Mesenchymal stem cell (in vitro differentiated cells and primary cell): ENCODE data around the gene SNX14.

Source experiments
- DNase-seq: peaks from one replicate; pipeline ENCODE4 v3.0.0-alpha.2; 2013
- H2AFZ ChIP-seq: one replicate; pipeline ENCODE4 v1.6.1; 2013; ENCODE audit warnings: low read depth, mild to moderate bottlenecking, control low read depth, inconsistent platforms, low read length, moderate library complexity
- H2AK5ac ChIP-seq: 2 replicates; pipeline ENCODE4 v1.6.1; 2013; ENCODE audit warnings: low read length, moderate library complexity, mild to moderate bottlenecking, inconsistent platforms; ENCODE audit not compliant: severe bottlenecking
- H2BK120ac ChIP-seq: one replicate; pipeline ENCODE4 v1.6.1; 2013; ENCODE audit warnings: low read depth, mild to moderate bottlenecking, inconsistent platforms, low read length, moderate library complexity
- H2BK12ac ChIP-seq, 2 experiments: one replicate each; pipeline ENCODE4 v1.6.1; 2013; ENCODE audit warnings: inconsistent platforms in 2 of 2, low read length in 2 of 2, mild to moderate bottlenecking in 2 of 2, moderate library complexity in 2 of 2, control low read depth in 1 of 2
- H2BK15ac ChIP-seq: one replicate; pipeline ENCODE4 v1.6.1; 2013; ENCODE audit warnings: mild to moderate bottlenecking, low read depth, inconsistent platforms; ENCODE audit not compliant: poor library complexity, severe bottlenecking
- H2BK5ac ChIP-seq: 2 replicates; pipeline ENCODE4 v1.6.1; 2013; ENCODE audit warnings: low read depth, mild to moderate bottlenecking, low read length, control low read depth, inconsistent platforms; ENCODE audit not compliant: poor library complexity, severe bottlenecking
- H3K14ac ChIP-seq, 2 experiments: one replicate each; pipeline ENCODE4 v1.6.1; 2013; ENCODE audit warnings: inconsistent platforms in 2 of 2, low read length in 2 of 2, control low read depth in 1 of 2, mild to moderate bottlenecking in 1 of 2, moderate library complexity in 1 of 2
- H3K18ac ChIP-seq, 2 experiments: one replicate each; pipeline ENCODE4 v1.6.1; 2013; ENCODE audit warnings: inconsistent platforms in 2 of 2, low read length in 2 of 2, control low read depth in 1 of 2, low read depth in 1 of 2, mild to moderate bottlenecking in 1 of 2
- H3K23ac ChIP-seq, 2 experiments: one replicate each; pipeline ENCODE4 v1.6.1; 2013; ENCODE audit warnings: inconsistent platforms in 2 of 2, low read length in 2 of 2, mild to moderate bottlenecking in 2 of 2, moderate library complexity in 2 of 2, control low read depth in 1 of 2
- H3K27ac ChIP-seq: 2 replicates; pipeline ENCODE4 v1.5.1; 2013; ENCODE audit warnings: mild to moderate bottlenecking, moderate library complexity, low read length, control low read depth, inconsistent platforms; ENCODE audit not compliant: poor library complexity, severe bottlenecking
- H3K27me3 ChIP-seq, 2 experiments: 2 replicates each; pipeline versions ENCODE4 v1.6.1 to v1.7.0; 2013; ENCODE audit warnings: low read length in 2 of 2, mild to moderate bottlenecking in 2 of 2, moderate library complexity in 2 of 2, control low read depth in 1 of 2, inconsistent platforms in 1 of 2; ENCODE audit not compliant: control insufficient read depth in 1 of 2, insufficient read depth in 1 of 2
- H3K36me3 ChIP-seq, 2 experiments: 2 replicates each; pipeline versions ENCODE4 v1.6.1 to v1.7.0; 2013; ENCODE audit warnings: low read length in 2 of 2, control low read depth in 1 of 2, inconsistent platforms in 1 of 2, low read depth in 1 of 2, mild to moderate bottlenecking in 1 of 2; ENCODE audit not compliant: insufficient read depth in 2 of 2, control insufficient read depth in 1 of 2
- H3K4ac ChIP-seq, 2 experiments: one replicate each; pipeline ENCODE4 v1.6.1; 2013; ENCODE audit warnings: inconsistent platforms in 2 of 2, low read length in 2 of 2, mild to moderate bottlenecking in 2 of 2, moderate library complexity in 2 of 2, control low read depth in 1 of 2, low read depth in 1 of 2
- H3K4me1 ChIP-seq: 2 replicates; pipeline ENCODE4 v1.6.1; 2013; ENCODE audit warnings: low read depth, low read length, control low read depth; ENCODE audit not compliant: control insufficient read depth, insufficient read depth
- H3K4me2 ChIP-seq: 2 replicates; pipeline ENCODE4 v1.6.1; 2013; ENCODE audit warnings: low read length, mild to moderate bottlenecking, inconsistent platforms; ENCODE audit not compliant: poor library complexity, severe bottlenecking
- H3K4me3 ChIP-seq, 2 experiments: 2 replicates each; pipeline versions ENCODE4 v1.5.1 to v1.7.0; 2013; ENCODE audit warnings: low read length in 2 of 2, mild to moderate bottlenecking in 2 of 2, control low read depth in 1 of 2, low read depth in 1 of 2; ENCODE audit not compliant: insufficient read depth in 1 of 2
- H3K79me1 ChIP-seq: replicated peaks from 2 replicates; pipeline ENCODE4 v1.6.1; 2013; ENCODE audit warnings: mild to moderate bottlenecking, control low read depth, low read length, inconsistent platforms; ENCODE audit not compliant: poor library complexity, severe bottlenecking
- H3K9ac ChIP-seq: 2 replicates; pipeline ENCODE4 v1.7.0; 2013; ENCODE audit warnings: mild to moderate bottlenecking, low read length, moderate library complexity
- H3K9me3 ChIP-seq: 2 replicates; pipeline ENCODE4 v1.7.0; 2013; ENCODE audit warnings: mild to moderate bottlenecking, low read length; ENCODE audit not compliant: control insufficient read depth
- H4K8ac ChIP-seq: one replicate; pipeline ENCODE4 v1.6.1; 2013; ENCODE audit warnings: inconsistent platforms, mild to moderate bottlenecking, low read length, moderate library complexity
- H4K91ac ChIP-seq: one replicate; pipeline ENCODE4 v1.6.1; 2013; ENCODE audit warnings: mild to moderate bottlenecking, low read length, inconsistent platforms
- WGBS: methylation state at CpG from one replicate; pipeline ENCODE4 v1.1.7; 2013; ENCODE audit warnings: mixed read lengths; 5-methylcytosine and 5-hydroxymethylcytosine counted together

The SNX14 gene

DNA sequence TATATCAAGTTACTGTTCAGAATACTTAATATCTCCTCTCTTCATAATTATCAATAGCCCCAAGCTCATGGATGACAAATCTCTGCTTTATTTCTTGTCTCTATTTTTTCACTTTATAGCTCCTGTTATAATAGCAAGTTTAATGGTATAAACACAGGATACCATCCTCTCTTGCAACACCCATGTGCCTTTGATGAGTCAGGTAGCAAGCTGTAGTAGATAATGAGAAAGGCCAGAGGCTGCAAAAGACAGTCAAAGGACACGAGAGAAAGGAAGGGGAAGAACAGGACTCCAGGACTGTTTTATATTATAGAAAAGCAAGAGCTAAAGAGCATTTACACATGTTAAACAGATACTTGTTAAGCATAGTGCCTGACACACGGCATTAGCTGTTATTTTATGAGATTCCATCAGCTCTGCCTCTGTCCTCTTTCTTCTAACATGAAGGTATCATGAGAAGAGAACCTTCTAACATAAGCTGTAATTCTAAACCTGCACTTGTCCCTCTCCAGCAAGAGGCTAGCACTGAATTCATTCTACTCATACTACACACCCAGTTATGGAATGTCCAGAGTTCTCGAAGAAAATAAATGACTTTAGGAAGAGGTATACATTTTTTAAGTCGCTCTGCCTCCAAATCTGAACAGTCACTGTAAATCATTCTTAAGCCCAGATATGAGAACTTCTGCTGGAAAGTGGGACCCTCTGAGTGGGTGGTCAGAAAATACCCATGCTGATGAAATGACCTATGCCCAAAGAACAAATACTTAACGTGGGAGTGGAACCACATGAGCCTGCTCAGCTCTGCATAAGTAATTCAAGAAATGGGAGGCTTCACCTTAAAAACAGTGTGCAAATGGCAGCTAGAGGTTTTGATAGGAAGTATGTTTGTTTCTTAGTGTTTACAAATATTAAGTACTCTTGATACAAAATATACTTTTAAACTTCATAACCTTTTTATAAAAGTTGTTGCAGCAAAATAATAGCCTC is 98.8 kb downstream of the SNX14 start:
- H3K4me2 ChIP-seq, result no peak overlapping the region
- no peak overlapping the region for H3K18ac ChIP-seq
- H3K36me3 ChIP-seq, result peaks cover 25 to 66% of the 10 kb centered on the region in 2 experiments
- H3K79me1 ChIP-seq, result peaks cover 2% of the 10 kb centered on the region
- no peak overlapping the region for H2BK120ac ChIP-seq
- DNase-seq, result peak; percentile 54
- H4K91ac ChIP-seq, result no peak overlapping the region
- H2AK5ac ChIP-seq, result no peak overlapping the region
- H3K9me3 ChIP-seq, result no peaks in the 10 kb centered on the region
- H2BK12ac ChIP-seq, result no peak overlapping the region
- H2BK5ac ChIP-seq, result no peak overlapping the region
- peaks cover 6% of the 10 kb centered on the region for H3K4me1 ChIP-seq
- no peak overlapping the region for H3K27ac ChIP-seq
- 84% methylated on average over 3 of the region's 5 CpGs for WGBS
- no peak overlapping the region for H4K8ac ChIP-seq
- H3K14ac ChIP-seq, result no peak overlapping the region
- no peaks in the 10 kb centered on the region for H3K27me3 ChIP-seq
- H3K4ac ChIP-seq, result no peak overlapping the region
- H3K4me3 ChIP-seq, result no peak overlapping the region
- H3K23ac ChIP-seq, result no peak overlapping the region
- H2AFZ ChIP-seq, result no peak overlapping the region
- H3K9ac ChIP-seq, result no peak overlapping the region
- no peak overlapping the region for H2BK15ac ChIP-seq

DNA sequence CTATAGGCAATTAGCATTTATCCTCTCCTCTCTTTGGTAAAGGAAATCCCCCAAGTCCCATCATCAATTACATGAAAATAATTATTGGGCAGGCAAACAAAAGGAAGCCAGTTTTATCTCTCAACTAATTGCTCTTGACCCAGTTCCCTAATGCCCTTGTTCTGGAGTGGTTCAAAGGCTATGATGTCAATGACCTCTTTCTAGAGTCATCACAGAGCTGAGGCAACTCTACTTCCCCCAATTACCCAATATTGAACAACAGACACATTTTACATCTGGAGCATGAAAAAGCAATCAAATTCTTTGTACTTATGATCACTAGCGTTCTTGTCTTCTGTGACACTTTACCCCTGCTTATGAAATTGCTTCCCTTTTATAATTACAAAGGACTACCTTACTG is 100.3 kb downstream of the SNX14 start:
- Histone ChIP-seq H3K18ac (no peak overlapping the region), H2AK5ac (no peak overlapping the region), H3K4me3 (no peak overlapping the region), H4K91ac (no peak overlapping the region), H2BK12ac (no peak overlapping the region), H3K36me3 (peaks cover 33 to 80% of the 10 kb centered on the region in 2 experiments), H3K27me3 (no peaks in the 10 kb centered on the region), H2BK5ac (no peak overlapping the region), H3K79me1 (peaks cover 5% of the 10 kb centered on the region), H2BK120ac (no peak overlapping the region), H3K4ac (no peak overlapping the region), H3K23ac (no peak overlapping the region), H4K8ac (no peak overlapping the region), H3K4me1 (peaks cover 6% of the 10 kb centered on the region), H2AFZ (no peak overlapping the region), H3K4me2 (no peak overlapping the region), H3K27ac (no peak overlapping the region), H3K9ac (no peak overlapping the region), H3K14ac (no peak overlapping the region), H2BK15ac (no peak overlapping the region), H3K9me3 (no peaks in the 10 kb centered on the region)
- 100% methylated on average over 1 of the region's 1 CpG for WGBS
- no peak for DNase-seq

DNA sequence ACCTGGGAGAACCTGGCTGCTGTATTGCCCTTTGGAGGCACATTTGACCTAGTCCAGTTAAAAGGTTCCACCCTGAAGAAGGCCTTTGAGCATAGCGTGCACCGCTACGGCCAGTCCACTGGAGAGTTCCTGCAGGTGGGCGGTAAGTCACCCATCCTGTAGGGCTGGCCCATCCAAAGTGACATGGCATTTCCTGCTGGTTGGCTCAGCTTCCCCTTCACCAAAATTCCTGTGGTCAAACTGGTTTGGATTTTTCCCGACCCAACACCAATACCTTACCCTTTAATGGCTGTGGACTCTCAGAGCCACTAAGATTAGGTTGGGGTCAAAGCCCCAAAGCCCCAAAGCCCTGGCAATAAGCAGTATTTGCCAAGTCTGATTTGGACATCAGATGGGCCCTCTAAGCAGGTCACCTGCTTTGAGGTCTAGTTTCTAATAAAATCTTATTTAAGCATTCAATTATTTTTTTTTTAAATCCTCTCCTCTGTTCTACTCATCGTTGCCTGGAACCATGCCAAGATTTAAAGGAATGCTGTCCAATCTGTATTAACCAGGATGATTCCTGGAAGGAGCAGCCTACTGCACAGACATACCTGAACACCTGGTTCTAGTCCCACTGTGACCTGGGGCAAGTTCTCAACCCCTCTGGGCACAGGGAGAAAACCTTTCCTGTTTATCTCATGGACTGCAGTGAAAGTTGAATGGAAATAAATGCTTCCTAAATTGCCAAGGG is 103.0 kb downstream of the SNX14 start:
- H3K27me3 ChIP-seq, result no peaks in the 10 kb centered on the region
- H3K9ac ChIP-seq, result no peak overlapping the region
- H3K14ac ChIP-seq, result no peak overlapping the region

DNA sequence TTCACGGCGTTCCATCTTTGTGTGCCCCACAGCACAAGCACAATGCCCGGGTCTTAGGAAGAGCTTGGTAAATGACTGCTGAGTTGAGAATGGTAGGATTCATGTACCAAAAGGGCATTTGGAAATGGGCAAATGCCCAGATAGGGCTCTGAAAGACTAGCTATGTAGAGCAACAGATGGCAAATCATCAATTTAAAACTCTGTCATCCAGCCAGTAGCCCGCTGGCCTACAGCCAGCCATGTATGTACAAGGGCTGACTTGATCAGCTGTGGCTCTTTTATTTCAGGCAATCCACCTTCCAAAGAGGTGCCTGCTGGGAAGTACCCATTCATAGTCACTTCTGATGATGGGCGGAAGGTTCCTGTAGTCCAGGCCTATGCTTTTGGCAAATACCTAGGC is 108.7 kb downstream of the SNX14 start:
- H2AK5ac ChIP-seq, result no peak overlapping the region
- H3K9ac ChIP-seq, result no peak overlapping the region
- H3K27ac ChIP-seq, result no peak overlapping the region
- H3K14ac ChIP-seq, result no peak overlapping the region
- no peak overlapping the region for H3K23ac ChIP-seq
- peaks cover 7% of the 10 kb centered on the region for H3K4me1 ChIP-seq
- peaks cover 25% of the 10 kb centered on the region for H3K79me1 ChIP-seq
- H2BK12ac ChIP-seq, result no peak overlapping the region
- no peak overlapping the region for H2BK15ac ChIP-seq
- no peak overlapping the region for H3K4me3 ChIP-seq
- no peak overlapping the region for H4K8ac ChIP-seq
- no peak overlapping the region for H2AFZ ChIP-seq
- no peaks in the 10 kb centered on the region for H3K9me3 ChIP-seq
- H3K27me3 ChIP-seq, result no peaks in the 10 kb centered on the region
- H3K4ac ChIP-seq, result no peak overlapping the region
- H3K18ac ChIP-seq, result no peak overlapping the region
- peaks cover 46 to 88% of the 10 kb centered on the region in 2 experiments for H3K36me3 ChIP-seq
- no peak overlapping the region for H3K4me2 ChIP-seq
- no peak overlapping the region for H2BK5ac ChIP-seq
- H4K91ac ChIP-seq, result no peak overlapping the region
- H2BK120ac ChIP-seq, result no peak overlapping the region
- no peak for DNase-seq
- 96% methylated on average over 5 of the region's 5 CpGs for WGBS

More for the DNA sequence above, 103.0 kb downstream of the SNX14 start:
- H3K4me2 ChIP-seq, result no peak overlapping the region
- H3K23ac ChIP-seq, result no peak overlapping the region
- no peak overlapping the region for H3K4ac ChIP-seq
- no peak overlapping the region for H2AK5ac ChIP-seq
- peaks cover 10% of the 10 kb centered on the region for H3K79me1 ChIP-seq
- DNase-seq, result no peak
- H2BK120ac ChIP-seq, result no peak overlapping the region
- peaks cover 38 to 99% of the 10 kb centered on the region in 2 experiments for H3K36me3 ChIP-seq
- no peak overlapping the region for H4K8ac ChIP-seq
- 70% methylated on average over 6 of the region's 6 CpGs for WGBS
- H2BK5ac ChIP-seq, result peak overlapping the region; percentile 39
- H2BK15ac ChIP-seq, result no peak overlapping the region
- no peak overlapping the region for H4K91ac ChIP-seq
- H3K9me3 ChIP-seq, result no peaks in the 10 kb centered on the region
- H3K18ac ChIP-seq, result no peak overlapping the region
- no peak overlapping the region for H3K4me3 ChIP-seq
- peak overlapping the region; percentile 43 for H3K27ac ChIP-seq
- H3K4me1 ChIP-seq, result peaks cover 6% of the 10 kb centered on the region
- no peak overlapping the region for H2AFZ ChIP-seq
- H2BK12ac ChIP-seq, result no peak overlapping the region
